Measurements from ENCODE around the gene FAM241A.
A peak's percentile ranks its signal among the peaks of the same experiment; 100 is the strongest.
"Not testable (repeated sequence)": the region's sequence is repeated elsewhere in the genome, so short reads cannot be mapped to it uniquely, and the experiment has no call there.

FAM241A gene

GRCh38 chr4:112175840-112176239, 30.6 kb downstream of the FAM241A start:
- no peak for DNase-seq

DNA sequence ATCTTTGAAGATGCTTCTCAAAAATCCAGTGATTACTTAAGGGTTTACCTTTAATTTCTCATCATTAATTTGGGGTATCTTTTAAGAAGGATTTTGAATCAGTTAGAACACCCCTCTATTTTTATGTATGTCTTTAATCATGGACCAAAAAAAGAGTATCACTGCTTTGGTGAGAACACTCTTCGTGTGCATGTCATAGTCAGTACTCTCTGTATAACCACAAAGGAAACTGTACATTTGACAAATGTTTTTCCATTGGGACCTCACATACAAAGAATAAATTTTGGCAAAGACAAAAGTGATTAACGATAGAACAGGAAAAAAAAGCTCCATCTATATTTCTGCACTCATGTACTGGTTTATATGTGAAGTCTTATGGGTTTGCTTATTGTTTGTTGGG, 31.3 kb downstream of the FAM241A start:
- DNase-seq, result no peak

DNA sequence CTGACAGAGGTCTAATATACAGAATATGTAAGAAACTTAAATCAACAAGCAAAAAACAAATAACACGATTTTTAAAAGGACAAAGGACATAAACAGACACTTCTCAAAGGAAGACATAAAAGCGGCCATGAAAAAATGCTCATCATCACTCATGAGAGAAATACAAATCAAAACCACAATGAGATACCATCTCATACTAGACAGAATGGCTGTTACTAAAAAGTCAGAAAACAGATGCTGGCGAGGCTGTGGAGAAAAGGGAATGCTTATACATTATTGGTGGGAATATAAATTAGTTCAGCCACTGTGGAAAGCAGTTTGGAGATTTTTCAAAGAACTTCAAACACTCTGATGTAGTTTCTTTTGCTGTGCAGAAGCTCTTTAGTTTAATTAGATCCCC, 33.5 kb downstream of the FAM241A start:
- DNase-seq, result peak; percentile 39

- DNase-seq, result no peak
Observed at GRCh38 chr4:112181358-112182000, 36.2 kb downstream of the FAM241A start.

- no peak for DNase-seq
Observed at GRCh38 chr4:112182604-112183003, 37.4 kb downstream of the FAM241A start.

GRCh38 chr4:112183252-112183651, 38.0 kb downstream of the FAM241A start:
- DNase-seq, result peak; percentile 17

DNA sequence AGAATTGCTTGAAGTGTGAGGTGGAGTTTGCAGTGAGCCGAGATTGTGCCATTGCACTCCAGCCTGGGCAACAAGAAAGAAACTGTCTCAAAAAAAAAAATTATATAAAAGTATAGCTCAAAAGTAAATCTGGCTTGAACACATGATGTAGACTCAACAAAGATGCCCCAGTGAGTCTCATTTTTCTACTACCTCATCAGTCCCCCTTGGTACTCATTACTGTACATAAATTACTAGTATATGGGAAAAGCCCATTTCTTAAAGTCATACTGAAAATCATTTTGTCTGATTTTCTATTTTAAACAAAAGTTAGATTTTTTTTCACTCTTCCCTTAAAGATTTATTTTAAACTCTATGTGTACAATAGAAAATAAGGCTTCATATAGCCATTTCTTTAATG, 39.2 kb downstream of the FAM241A start:
- no peak for DNase-seq

DNA sequence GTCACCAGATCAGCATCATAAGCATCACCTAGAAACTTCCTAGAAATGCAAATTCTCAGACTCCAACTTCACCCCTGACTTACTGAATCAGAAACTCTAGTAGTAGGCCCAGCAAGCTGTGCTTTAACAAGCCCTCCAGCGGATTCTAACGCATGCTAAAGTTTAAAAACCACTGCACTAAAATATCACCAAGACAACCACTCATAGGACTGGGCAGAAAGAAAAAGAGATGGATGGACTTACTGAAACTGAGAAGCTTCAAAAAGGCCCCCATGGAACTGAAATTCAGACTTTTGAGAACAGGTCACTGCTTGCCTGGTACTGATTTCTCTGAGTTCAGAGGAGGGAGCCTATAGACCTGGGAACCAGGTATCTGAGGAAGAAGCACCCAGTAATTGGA, 40.1 kb downstream of the FAM241A start:
- DNase-seq, result no peak

- no peak for DNase-seq
Observed at GRCh38 chr4:112185740-112186670, 40.8 kb downstream of the FAM241A start.

DNA sequence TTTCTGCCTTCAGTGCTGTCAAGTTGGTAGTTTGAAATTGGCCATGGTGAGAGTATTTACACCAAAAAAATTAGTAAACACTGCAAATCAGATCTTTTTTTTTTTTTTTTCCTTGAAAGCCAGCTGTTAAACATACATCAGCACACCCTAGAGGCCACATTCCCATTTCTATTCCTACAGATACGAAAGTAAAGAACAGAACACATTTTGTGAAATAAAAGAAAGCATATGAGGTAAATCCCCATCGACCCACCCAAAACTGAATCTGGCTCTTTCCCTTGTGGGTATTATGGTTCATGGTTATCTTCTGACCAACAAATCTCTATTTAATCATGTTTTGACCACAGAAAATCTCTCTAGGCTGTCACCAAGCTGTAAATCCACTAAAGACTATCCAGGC, 44.5 kb downstream of the FAM241A start:
- DNase-seq, result peak; percentile 17

GRCh38 chr4:112190684-112191083, 45.4 kb downstream of the FAM241A start:
- DNase-seq, result no peak

DNA sequence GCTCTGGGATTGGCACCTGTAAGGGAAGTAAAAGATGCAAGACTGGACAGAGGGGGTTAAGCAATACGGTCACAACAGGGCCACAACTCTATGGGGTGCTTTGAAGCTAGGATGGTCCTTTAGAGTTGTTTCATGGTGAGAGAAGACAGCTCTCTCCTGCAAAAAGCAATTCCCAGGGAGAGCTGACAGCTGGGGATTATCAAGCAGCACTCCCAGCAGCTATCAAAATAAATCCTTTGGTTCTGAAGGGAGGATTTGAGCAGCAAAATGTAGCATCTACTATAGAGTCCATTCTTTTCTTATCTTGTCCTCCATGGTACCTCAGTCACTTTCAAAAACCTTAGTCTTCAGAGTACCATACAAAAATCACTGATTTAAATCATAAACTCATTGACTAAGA, 51.2 kb downstream of the FAM241A start:
- no peak for DNase-seq

DNA sequence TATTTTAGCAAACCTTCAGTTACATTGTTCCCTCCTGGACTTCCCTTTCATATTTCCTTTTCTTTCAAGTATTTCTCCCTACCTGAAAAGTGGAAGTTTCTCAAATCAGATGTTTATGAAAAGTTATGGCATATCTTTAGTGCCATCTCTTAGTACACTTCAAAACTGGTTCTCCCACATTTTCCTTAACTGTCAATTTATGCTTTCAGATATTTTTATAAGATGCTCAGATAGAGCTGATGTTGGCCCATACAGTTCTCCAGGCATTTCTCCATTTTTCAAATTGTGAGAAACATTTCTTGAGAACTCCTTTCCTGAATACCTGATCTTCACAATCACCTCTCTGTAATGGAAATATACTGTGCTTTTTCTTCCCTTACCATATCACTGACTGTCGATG, 53.8 kb downstream of the FAM241A start:
- no peak for DNase-seq

GRCh38 chr4:112201915-112202505, 56.8 kb downstream of the FAM241A start:
- DNase-seq, result no peak

- no peak for DNase-seq
Observed at GRCh38 chr4:112203593-112203992, 58.3 kb downstream of the FAM241A start.

DNA sequence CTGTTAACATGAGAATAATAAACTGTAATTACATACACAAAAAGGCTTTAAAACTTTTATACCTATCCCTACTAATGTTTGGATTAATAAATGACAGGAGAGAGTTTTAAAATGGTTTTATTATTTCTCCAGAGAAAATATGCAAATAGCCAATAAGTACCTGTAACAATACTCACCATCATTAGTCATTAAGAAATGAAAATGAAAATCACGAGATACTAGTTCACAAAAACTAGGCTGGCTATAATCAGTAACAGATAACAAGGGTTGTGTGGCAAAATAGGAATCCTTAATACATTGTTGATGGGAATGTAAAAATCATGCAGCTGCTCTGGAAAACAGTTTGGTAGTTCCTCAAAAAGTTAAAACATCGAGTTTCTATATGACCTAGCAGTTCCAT, 61.2 kb downstream of the FAM241A start:
- DNase-seq, result no peak

DNA sequence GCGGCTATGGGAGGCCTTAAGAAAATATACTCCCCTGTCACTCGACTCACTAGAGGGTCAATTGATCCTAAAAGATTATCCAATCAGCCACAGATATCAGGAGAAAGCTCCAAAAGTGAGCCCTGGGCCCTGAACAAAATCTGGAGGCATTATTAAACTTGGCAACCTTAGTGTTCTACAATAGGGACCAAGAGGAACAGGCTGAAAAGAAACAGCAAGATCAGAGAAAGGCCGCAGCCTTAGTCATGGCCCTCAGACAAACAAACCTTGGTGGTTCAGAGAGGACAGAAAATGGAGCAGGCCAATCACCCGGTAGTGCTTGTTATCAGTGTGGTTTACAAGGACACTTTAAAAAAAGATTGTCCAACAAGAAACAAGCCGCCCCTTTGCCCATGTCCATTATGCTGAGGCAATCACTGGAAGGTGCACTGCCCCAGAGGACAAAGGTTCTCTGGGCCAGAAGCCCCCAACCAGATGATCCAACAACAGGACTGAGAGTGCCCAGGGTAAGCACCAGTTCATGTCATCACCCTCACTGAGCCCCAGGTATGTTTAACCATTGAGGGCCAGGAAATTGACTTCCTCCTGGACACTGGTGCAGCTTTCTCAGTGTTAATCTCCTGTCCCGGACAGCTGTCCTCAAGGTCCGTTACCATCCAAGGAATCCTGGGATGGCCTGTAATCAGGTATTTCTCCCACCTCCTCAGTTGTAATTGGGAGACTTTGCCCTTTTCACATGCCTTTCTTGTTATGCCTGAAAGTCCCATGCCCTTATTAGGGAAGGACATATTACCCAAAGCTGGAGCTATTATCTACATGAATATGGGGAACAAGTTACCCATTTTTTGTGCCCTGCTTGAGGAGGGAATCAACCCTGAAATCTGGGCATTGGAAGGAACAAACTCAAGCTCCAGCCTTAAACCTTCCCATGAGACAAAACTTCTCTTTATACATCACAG, 63.2 kb downstream of the FAM241A start:
- DNase-seq, result not testable (repeated sequence)

DNA sequence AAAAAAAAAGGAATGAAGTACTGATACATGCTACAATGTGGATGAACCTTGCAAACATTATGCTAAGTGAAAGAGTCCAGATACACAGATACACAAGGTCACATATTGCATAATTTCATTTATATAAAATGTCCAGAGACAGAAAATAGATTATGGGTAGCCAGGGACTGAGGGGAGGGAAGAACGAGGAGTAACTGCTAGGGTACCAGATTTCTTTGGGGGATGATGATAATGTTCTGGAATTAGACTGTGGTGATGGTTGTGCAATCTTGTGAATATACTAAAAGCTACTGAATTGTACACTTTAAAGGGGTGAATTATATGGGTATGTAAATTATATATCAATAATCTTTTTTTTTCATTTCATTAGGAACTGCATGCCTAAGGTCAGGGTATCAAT, 65.5 kb downstream of the FAM241A start:
- DNase-seq, result no peak

- DNase-seq, result no peak
Observed at GRCh38 chr4:112213091-112213490, 67.8 kb downstream of the FAM241A start.

- DNase-seq, result no peak
Observed at GRCh38 chr4:112213856-112214255, 68.6 kb downstream of the FAM241A start.

DNA sequence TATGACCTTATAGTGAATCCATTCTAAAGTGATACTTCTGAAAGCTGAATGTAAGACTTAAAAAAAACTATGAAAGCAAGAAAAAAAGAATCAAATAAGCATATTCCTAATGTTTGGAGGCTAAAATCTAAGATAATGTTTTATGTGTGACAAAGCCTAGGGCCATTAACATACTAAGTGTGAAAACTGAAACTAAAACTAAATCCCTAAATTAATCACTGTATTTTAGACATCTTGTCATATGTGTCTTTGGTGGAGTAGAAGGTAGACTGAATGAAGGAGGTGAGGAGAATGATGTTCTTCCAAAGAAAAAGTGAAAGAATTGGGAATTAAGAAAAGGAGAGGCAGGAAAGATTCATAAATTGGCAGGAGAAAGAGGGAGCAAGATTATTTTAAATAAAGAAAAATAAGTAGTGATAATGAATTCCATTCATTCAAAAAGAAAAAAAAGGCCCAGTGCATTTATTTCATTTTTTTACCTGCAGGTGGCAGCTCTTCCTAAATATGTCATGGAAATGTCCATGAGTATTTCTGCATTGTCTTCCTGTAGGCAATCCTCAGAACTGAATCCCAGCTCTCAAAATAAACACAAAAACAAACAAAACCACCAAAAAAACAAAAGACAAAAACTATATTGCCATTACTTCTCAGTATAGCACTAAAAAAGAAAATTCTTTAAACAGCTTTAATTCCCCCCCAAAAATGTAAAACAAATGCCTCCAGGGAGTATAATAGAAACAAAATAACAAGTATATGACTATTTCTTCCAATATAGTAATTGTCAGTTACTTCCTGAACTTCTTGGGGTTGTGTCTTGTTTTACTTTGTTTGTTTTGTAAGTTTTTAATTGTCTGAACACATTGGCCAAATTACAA, 69.4 kb downstream of the FAM241A start:
- DNase-seq, result peak; percentile 38

Data from fibroblast of upper back skin (primary cell).